HFFc6 (cell line): ENCODE data around the gene FAM13A. TPM values are rescaled to one million over a fixed set of nuclear protein-coding genes. Genes with fewer than 3 reads are reported as not detected.
A peak's percentile ranks its signal among the peaks of the same experiment; 100 is the strongest.

ENCODE experiments used
- DNase-seq: peaks from one replicate; pipeline ENCODE4 v3.0.0-alpha.2; 2018
- H3K27ac Mint-ChIP-seq: 2 replicates; pipeline ENCODE4 v1.8.0; 2020; ENCODE audit warnings: mild to moderate bottlenecking, mixed read lengths
- H3K27me3 Mint-ChIP-seq: 2 replicates; pipeline ENCODE4 v1.8.0; 2021; ENCODE audit warnings: mild to moderate bottlenecking, moderate library complexity, mixed read lengths; ENCODE audit not compliant: insufficient read depth
- H3K36me3 Mint-ChIP-seq: 2 replicates; pipeline ENCODE4 v1.8.0; 2021; ENCODE audit warnings: low read depth, mixed read lengths
- H3K4me1 Mint-ChIP-seq: 2 replicates; pipeline ENCODE4 v1.8.0; 2020; ENCODE audit warnings: low read depth, mixed read lengths
- H3K4me3 Mint-ChIP-seq: 2 replicates; pipeline ENCODE4 v1.8.0; 2020; ENCODE audit warnings: mild to moderate bottlenecking, moderate library complexity, mixed read lengths
- H3K9me3 Mint-ChIP-seq: 2 replicates; pipeline ENCODE4 v1.8.0; 2020; ENCODE audit warnings: mild to moderate bottlenecking, mixed read lengths
- CTCF ChIP-seq: fragments of 200-600 bp; sonication (generic); IDR thresholded peaks from 2 replicates; pipeline ENCODE4 v1.5.0; 2021; ENCODE audit warnings: antibody characterized with exemption, mild to moderate bottlenecking
- total RNA-seq, 6 experiments: library from RNA; stranded (reverse); fragmentation: NEBNext Ultra II Directional; extraction: Animal tissue kit (Norgen Biotek cat#: 25700); gene quantifications; 2 replicates in 1 of 6; 3 replicates in 5 of 6; pipeline ENCODE4 v1.2.3, GENCODE V29; 2021

FAM13A gene
- total RNA-seq, 6 experiments from 2014 or later = 8.0 to 11.2 (median 9.7) TPM

GRCh38 chr4:88697588-88698329 lies 359.2 kb downstream of the FAM13A start, which contains the start of gene NAP1L5:
Gene NAP1L5, minus strand, starts transcription at chr4:88697829. Its CDS starts 75 bp downstream, at chr4:88697754.
- H3K4me1 Mint-ChIP-seq = peaks cover 6% of the 10 kb centered on the region
- H3K36me3 Mint-ChIP-seq = peaks cover 16% of the 10 kb centered on the region
- peak; percentile 49 for DNase-seq
- peak within 1 kb of the TSS; percentile 87 for H3K27ac Mint-ChIP-seq
- TF ChIP-seq CTCF = no peak
- H3K4me3 Mint-ChIP-seq = peak within 1 kb of the TSS; percentile 84
- H3K27me3 Mint-ChIP-seq = no peaks in the 10 kb centered on the region; the same call in 1 of the 2 replicates
- no peaks in the 10 kb centered on the region for H3K9me3 Mint-ChIP-seq

DNA sequence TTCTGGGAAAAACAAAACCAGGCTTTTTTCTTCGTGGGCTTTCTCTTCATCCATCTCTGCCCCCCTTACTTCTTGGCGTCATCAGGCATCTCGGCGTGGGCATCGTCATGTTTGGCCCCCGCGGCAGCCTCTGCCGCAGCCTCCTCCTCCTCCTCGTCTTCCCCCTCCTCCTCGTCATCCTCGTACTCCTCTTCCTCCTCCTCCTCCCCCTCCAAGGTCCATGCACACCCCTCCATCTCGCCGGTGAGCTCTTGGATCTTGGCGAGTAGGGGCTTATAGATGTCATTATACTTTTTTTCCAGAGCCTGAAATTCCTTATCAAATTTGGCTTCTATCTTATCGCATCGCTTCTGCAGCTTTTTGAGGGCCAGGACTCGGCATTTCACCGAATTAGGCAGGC lies 359.8 kb downstream of the FAM13A start:
- DNase-seq = peak; percentile 9
- Mint-ChIP-seq H3K27ac (peak overlapping the region; percentile 87), H3K36me3 (peaks cover 16% of the 10 kb centered on the region), H3K4me3 (peak overlapping the region; percentile 84), H3K4me1 (peaks cover 6% of the 10 kb centered on the region), H3K27me3 (no peaks in the 10 kb centered on the region; the same call in 1 of the 2 replicates), H3K9me3 (no peaks in the 10 kb centered on the region)
- no peak for TF ChIP-seq CTCF

GRCh38 chr4:88696630-88697029 lies 360.4 kb downstream of the FAM13A start:
- Mint-ChIP-seq H3K27me3 (no peaks in the 10 kb centered on the region; the same call in 1 of the 2 replicates), H3K9me3 (no peaks in the 10 kb centered on the region), H3K4me3 (peak overlapping the region; percentile 84), H3K27ac (peak overlapping the region; percentile 87), H3K36me3 (peaks cover 16% of the 10 kb centered on the region), H3K4me1 (peaks cover 6% of the 10 kb centered on the region)
- no peak for DNase-seq
- TF ChIP-seq CTCF = no peak

DNA sequence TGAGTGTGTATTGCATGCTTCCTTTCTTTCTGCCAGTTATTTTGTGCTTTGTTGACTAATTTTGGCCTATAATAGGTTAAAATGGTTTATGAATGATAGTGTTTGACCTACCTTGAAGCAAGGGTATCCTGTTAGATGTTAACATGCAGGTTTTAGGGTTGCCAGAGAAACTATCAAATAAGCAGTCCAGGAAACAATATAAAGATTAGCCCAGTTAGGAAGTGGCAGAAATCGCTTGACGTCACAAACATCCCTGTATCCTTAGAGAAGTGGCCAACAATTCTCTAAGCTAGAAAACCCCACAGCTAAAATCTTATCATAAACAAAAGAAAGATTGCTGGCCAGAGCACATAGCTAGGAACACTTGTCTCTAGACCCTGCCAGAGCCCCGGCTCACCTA lies 363.2 kb downstream of the FAM13A start:
- Mint-ChIP-seq H3K9me3 (no peaks in the 10 kb centered on the region), H3K27ac (no peak overlapping the region), H3K4me1 (peaks cover 24% of the 10 kb centered on the region), H3K27me3 (no peaks in the 10 kb centered on the region), H3K4me3 (no peak overlapping the region), H3K36me3 (peaks cover 23% of the 10 kb centered on the region)
- no peak for DNase-seq
- TF ChIP-seq CTCF = no peak

GRCh38 chr4:88690355-88690754 lies 366.6 kb downstream of the FAM13A start:
- Mint-ChIP-seq H3K4me1 (peaks cover 18% of the 10 kb centered on the region), H3K27me3 (no peaks in the 10 kb centered on the region), H3K27ac (peak overlapping the region; percentile 41; the same call in 1 of the 2 replicates), H3K36me3 (peaks cover 21% of the 10 kb centered on the region; the same call in 1 of the 2 replicates), H3K4me3 (no peak overlapping the region), H3K9me3 (no peaks in the 10 kb centered on the region)
- peak; percentile 35 for DNase-seq
- TF ChIP-seq CTCF = no peak
